WTC11 (cell line): Measurements from ENCODE around the gene INKA2. TPM values are rescaled to one million over a fixed set of nuclear protein-coding genes. Genes with fewer than 3 reads are reported as not detected.

ENCODE experiments used
- ATAC-seq: fragments of 200-7000 bp; cut with Tn5 transposase; 2 replicates; pipeline ENCODE4 v1.10.0; 2021; ENCODE audit warnings: mild to moderate bottlenecking, moderate library complexity
- CTCF ChIA-PET: fragments of 300-600 bp; sonication (Branson Sonifier 250); formaldehyde crosslinking; loops from one replicate; lab custom pipeline; 2021; ENCODE audit warnings: antibody characterized with exemption; lab: Charles Lee
- POLR2A ChIA-PET: fragments of 350-600 bp; sonication (Branson Sonifier 250); formaldehyde crosslinking; loops from one replicate; lab custom pipeline; 2021; ENCODE audit warnings: antibody characterized with exemption; lab: Charles Lee
- DNase-seq: peaks from one replicate; pipeline ENCODE4 v3.0.0; 2021; ENCODE audit warnings: low spot score
- H3K27ac Mint-ChIP-seq: 2 replicates; pipeline ENCODE4 v1.8.0; 2021; ENCODE audit warnings: mixed read lengths
- H3K27me3 Mint-ChIP-seq: 2 replicates; pipeline ENCODE4 v1.8.0; 2021; ENCODE audit warnings: low read depth, mild to moderate bottlenecking, moderate library complexity, mixed read lengths
- H3K36me3 Mint-ChIP-seq: 2 replicates; pipeline ENCODE4 v1.8.0; 2021; ENCODE audit warnings: mixed read lengths
- H3K4me1 Mint-ChIP-seq: 2 replicates; pipeline ENCODE4 v1.8.0; 2022; ENCODE audit warnings: mixed read lengths
- H3K4me3 Mint-ChIP-seq: 2 replicates; pipeline ENCODE4 v1.8.0; 2021; ENCODE audit warnings: mild to moderate bottlenecking, moderate library complexity, mixed read lengths
- H3K9me3 Mint-ChIP-seq: 2 replicates; pipeline ENCODE4 v1.8.0; 2021; ENCODE audit warnings: mixed read lengths
- ATF3 ChIP-seq: sonication (generic); formaldehyde crosslinking; conservative IDR thresholded peaks from 2 replicates; pipeline ENCODE4 v1.8.1; 2022; ENCODE audit warnings: mild to moderate bottlenecking, missing genetic modification reagents
- ATF6 ChIP-seq: sonication (generic); formaldehyde crosslinking; IDR thresholded peaks from 2 replicates; pipeline ENCODE4 v1.8.1; 2023; ENCODE audit warnings: mild to moderate bottlenecking, missing genetic modification reagents
- E2F1 ChIP-seq: sonication (generic); formaldehyde crosslinking; IDR thresholded peaks from 2 replicates; pipeline ENCODE4 v1.8.0; 2022; ENCODE audit warnings: mild to moderate bottlenecking, missing genetic modification reagents
- ESRRA ChIP-seq: sonication (generic); formaldehyde crosslinking; IDR thresholded peaks from 2 replicates; pipeline ENCODE4 v1.8.1; 2022; ENCODE audit warnings: mild to moderate bottlenecking, missing genetic modification reagents, borderline replicate concordance
- FOXJ3 ChIP-seq: sonication (generic); formaldehyde crosslinking; IDR thresholded peaks from 2 replicates; pipeline ENCODE4 v1.9.0; 2021; ENCODE audit warnings: missing genetic modification reagents, mild to moderate bottlenecking, borderline replicate concordance
- FOXP4 ChIP-seq: sonication (generic); formaldehyde crosslinking; IDR thresholded peaks from 2 replicates; pipeline ENCODE4 v1.8.0; 2022; ENCODE audit warnings: mild to moderate bottlenecking, missing genetic modification reagents
- GABPB1 ChIP-seq: sonication (generic); formaldehyde crosslinking; IDR thresholded peaks from 2 replicates; pipeline ENCODE4 v1.8.1; 2023; ENCODE audit warnings: mild to moderate bottlenecking, missing genetic modification reagents
- GTF2I ChIP-seq: fragments of 250-450 bp; sonication (Bioruptor Pico); conservative IDR thresholded peaks from 2 replicates; pipeline ENCODE4 v1.4.0; 2021; ENCODE audit warnings: mild to moderate bottlenecking
- NFE2L1 ChIP-seq: sonication (generic); formaldehyde crosslinking; IDR thresholded peaks from 2 replicates; pipeline ENCODE4 v1.8.1; 2023; ENCODE audit warnings: missing genetic modification reagents
- NR3C1 ChIP-seq: sonication (generic); formaldehyde crosslinking; conservative IDR thresholded peaks from 2 replicates; pipeline ENCODE4 v1.8.1; 2023; ENCODE audit warnings: low read depth, mild to moderate bottlenecking, missing genetic modification reagents
- RELA ChIP-seq: sonication (generic); formaldehyde crosslinking; IDR thresholded peaks from 2 replicates; pipeline ENCODE4 v1.8.1; 2022; ENCODE audit warnings: missing genetic modification reagents, mild to moderate bottlenecking, borderline replicate concordance
- SMAD3 ChIP-seq: sonication (generic); formaldehyde crosslinking; IDR thresholded peaks from 2 replicates; pipeline ENCODE4 v1.8.0; 2022; ENCODE audit warnings: missing genetic modification reagents, mild to moderate bottlenecking, borderline replicate concordance
- SP1 ChIP-seq: sonication (generic); formaldehyde crosslinking; conservative IDR thresholded peaks from 2 replicates; pipeline ENCODE4 v1.8.1; 2022; ENCODE audit warnings: missing genetic modification reagents
- TCF7 ChIP-seq: sonication (generic); formaldehyde crosslinking; IDR thresholded peaks from 2 replicates; pipeline ENCODE4 v1.8.0; 2022; ENCODE audit warnings: mild to moderate bottlenecking, low read depth, missing genetic modification reagents, moderate library complexity
- USF1 ChIP-seq: sonication (generic); formaldehyde crosslinking; IDR thresholded peaks from 2 replicates; pipeline ENCODE4 v1.8.0; 2022; ENCODE audit warnings: mild to moderate bottlenecking, missing genetic modification reagents
- ZBTB21 ChIP-seq: sonication (generic); formaldehyde crosslinking; IDR thresholded peaks from 2 replicates; pipeline ENCODE4 v1.8.1; 2023; ENCODE audit warnings: mild to moderate bottlenecking, missing genetic modification reagents, borderline replicate concordance
- ZNF425 ChIP-seq: fragments of 250-450 bp; sonication (Bioruptor Pico); conservative IDR thresholded peaks from 2 replicates; pipeline ENCODE4 v1.9.0; 2021; ENCODE audit warnings: mild to moderate bottlenecking
- ZNF532 ChIP-seq: fragments of 250-450 bp; sonication (Bioruptor Pico); IDR thresholded peaks from 2 replicates; pipeline ENCODE4 v1.9.0; 2021; ENCODE audit warnings: mild to moderate bottlenecking, borderline replicate concordance
- total RNA-seq: library from RNA; stranded (reverse); gene quantifications from 3 replicates; pipeline ENCODE4 v1.2.3, GENCODE V29; 2021

Gene INKA2
- total RNA-seq, 1 experiment from 2014 or later, result 20.1 TPM

GRCh38 chr1:111734856-111735255 is 4.3 kb downstream of the INKA2 start (continued):
- TF ChIP-seq ATF6 (CRISPR knock-in tag), result no peak
- no peak for TF ChIP-seq GTF2I (CRISPR knock-in tag)

- no peak for ATAC-seq
- Mint-ChIP-seq H3K4me1 (peaks cover 26% of the 10 kb centered on the region), H3K4me3 (no peak overlapping the region), H3K27ac (no peak overlapping the region), H3K9me3 (no peaks in the 10 kb centered on the region), H3K27me3 (no peaks in the 10 kb centered on the region), H3K36me3 (no peaks in the 10 kb centered on the region; the same call in none of the 2 replicates)
- CTCF ChIA-PET, result interaction anchor here (7.7 kb wide), 1 partner anchor 14 kb away, joined by 78 read pairs; no protein-coding TSS in a partner anchor
- POLR2A ChIA-PET, result no interaction called here
- TF ChIP-seq ZBTB21 (no peak), RELA (CRISPR knock-in tag) (no peak), NFE2L1 (CRISPR knock-in tag) (no peak)
- no peak for DNase-seq
Observed at GRCh38 chr1:111734426-111734825, 4.8 kb downstream of the INKA2 start.

GRCh38 chr1:111733992-111734341 is 5.2 kb downstream of the INKA2 start:
- Mint-ChIP-seq H3K9me3 (no peaks in the 10 kb centered on the region), H3K27ac (no peak overlapping the region), H3K4me1 (peaks cover 28% of the 10 kb centered on the region), H3K4me3 (no peak overlapping the region), H3K27me3 (no peaks in the 10 kb centered on the region), H3K36me3 (no peaks in the 10 kb centered on the region; the same call in none of the 2 replicates)
- ATAC-seq (no peak), DNase-seq (no peak)
- ChIA-PET POLR2A (no interaction called here), CTCF (interaction anchor here (0.6 to 7.7 kb wide), 2 partner anchors 14 to 72 kb away, joined by 3 to 78 read pairs; no protein-coding TSS in a partner anchor)
- TF ChIP-seq ZNF532 (CRISPR knock-in tag), result no peak
- no peak for TF ChIP-seq TCF7 (CRISPR knock-in tag)
- TF ChIP-seq NR3C1, result no peak
- TF ChIP-seq RELA (CRISPR knock-in tag), result no peak
- TF ChIP-seq ESRRA (CRISPR knock-in tag), result no peak
- no peak for TF ChIP-seq ATF3 (CRISPR knock-in tag)
- TF ChIP-seq FOXJ3, result no peak
- TF ChIP-seq ZNF425 (CRISPR knock-in tag), result no peak
- TF ChIP-seq GABPB1 (CRISPR knock-in tag), result no peak
- no peak for TF ChIP-seq E2F1 (CRISPR knock-in tag)
- TF ChIP-seq SMAD3 (CRISPR knock-in tag), result no peak
- TF ChIP-seq USF1 (CRISPR knock-in tag), result no peak
- no peak for TF ChIP-seq FOXP4 (CRISPR knock-in tag)
- no peak for TF ChIP-seq SP1
